Measurements from ENCODE around the gene FGGY.

Gene FGGY

DNA sequence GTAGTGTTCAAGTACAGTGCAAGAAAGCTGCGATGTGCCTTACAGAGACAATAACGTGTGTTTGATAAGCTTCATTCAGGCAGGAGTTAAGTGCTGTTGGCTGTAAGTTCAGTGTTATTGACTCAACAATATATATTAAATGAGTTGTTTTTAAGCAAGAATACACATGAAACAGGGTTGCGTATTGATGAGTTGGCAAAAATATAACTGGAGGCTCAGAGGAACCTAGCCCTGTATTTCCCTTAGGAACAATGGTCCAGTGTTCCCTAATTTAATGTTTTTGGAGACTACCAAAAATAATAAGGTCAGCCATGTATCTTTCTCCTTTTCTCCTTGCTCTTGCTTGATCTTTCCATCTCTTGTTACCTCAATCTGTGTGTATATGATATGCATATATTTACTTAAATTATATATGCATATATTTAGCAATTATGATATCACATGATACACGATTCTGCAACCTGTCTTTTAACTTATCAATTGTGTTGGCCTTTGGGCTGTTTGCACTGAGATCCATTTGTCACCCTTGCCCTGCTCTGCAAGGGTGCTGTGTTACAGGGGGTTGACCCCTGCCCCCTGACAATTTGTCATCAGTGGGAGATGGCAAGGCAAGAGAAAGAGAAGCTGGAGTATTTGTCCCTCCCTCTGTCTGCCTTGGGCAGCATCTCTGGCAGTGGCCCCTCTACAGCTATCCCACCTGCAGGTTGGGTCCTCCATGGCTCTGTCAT is 109.7 kb downstream of the FGGY start:
- H3K4me3 ChIP-seq (ENCODE audit: low read length) = no peak overlapping the region
- H3K9ac ChIP-seq (ENCODE audit: low read length) = no peak overlapping the region
- H3K4me1 ChIP-seq (ENCODE audit: control insufficient read depth, insufficient read depth, low read length) = no peaks in the 10 kb centered on the region
- no peaks in the 10 kb centered on the region for H3K9me3 ChIP-seq (ENCODE audit: control insufficient read depth, low read length)
- H3K27me3 ChIP-seq (ENCODE audit: control insufficient read depth, insufficient read depth, low read length) = no peaks in the 10 kb centered on the region
- no peaks in the 10 kb centered on the region for H3K36me3 ChIP-seq (ENCODE audit: control insufficient read depth, insufficient read depth, low read length)

DNA sequence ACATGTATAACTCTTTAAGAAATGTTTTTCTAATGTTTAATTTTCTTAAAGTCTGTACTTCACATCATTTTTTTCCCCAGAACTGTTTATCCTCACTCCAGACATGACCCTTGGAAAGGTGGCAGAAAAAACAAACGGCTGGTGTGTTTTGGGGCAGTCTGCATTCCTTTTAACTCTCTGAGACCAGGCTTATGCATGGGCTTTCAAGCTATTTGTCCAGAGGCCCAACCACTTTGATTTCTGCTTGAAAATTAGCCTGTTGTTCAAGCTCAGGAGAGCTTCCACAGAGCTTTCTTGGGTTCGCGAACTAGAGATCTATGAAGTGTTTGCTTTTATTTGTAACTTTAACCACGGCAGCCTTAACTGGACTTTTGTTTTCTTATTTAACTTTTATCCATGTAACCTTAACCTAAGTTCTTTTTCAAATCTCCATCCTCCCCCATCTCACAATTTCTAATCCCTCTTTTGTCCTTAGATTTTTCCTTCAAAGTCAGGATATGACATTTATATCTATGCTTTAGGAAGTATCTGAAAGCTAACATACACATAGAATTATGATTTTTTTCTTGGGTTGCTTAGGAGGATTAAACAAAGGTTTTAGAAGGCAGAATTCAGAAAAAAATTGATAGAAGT is 111.8 kb downstream of the FGGY start:
- H3K27me3 ChIP-seq (ENCODE audit: control insufficient read depth, insufficient read depth, low read length) = no peaks in the 10 kb centered on the region
- H3K9ac ChIP-seq (ENCODE audit: low read length) = no peak overlapping the region
- H3K9me3 ChIP-seq (ENCODE audit: control insufficient read depth, low read length) = no peaks in the 10 kb centered on the region
- H3K36me3 ChIP-seq (ENCODE audit: control insufficient read depth, insufficient read depth, low read length) = no peaks in the 10 kb centered on the region
- H3K4me1 ChIP-seq (ENCODE audit: control insufficient read depth, insufficient read depth, low read length) = peaks cover under 1% of the 10 kb centered on the region
- no peak overlapping the region for H3K4me3 ChIP-seq (ENCODE audit: low read length)

DNA sequence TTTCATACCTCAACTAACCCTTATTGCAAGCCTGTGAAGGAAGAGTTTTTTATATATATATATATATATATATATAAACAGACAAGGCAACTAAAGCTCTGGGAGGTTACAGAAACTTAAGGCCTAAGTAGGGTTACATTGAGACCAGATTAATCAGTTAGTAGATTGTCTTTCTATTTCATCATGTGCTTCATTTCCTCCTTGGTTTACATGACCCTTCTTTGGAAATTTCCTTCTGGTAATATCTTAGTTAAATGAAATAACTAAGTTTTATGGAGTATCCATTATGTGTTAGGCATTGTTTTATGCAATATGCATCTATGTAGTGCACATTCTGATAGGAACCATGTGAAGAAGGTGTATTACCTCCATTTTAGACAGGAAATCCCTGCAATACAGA is 112.7 kb downstream of the FGGY start:
- peaks cover 4% of the 10 kb centered on the region for H3K4me1 ChIP-seq (ENCODE audit: control insufficient read depth, insufficient read depth, low read length)
- H3K36me3 ChIP-seq (ENCODE audit: control insufficient read depth, insufficient read depth, low read length) = no peaks in the 10 kb centered on the region
- H3K9me3 ChIP-seq (ENCODE audit: control insufficient read depth, low read length) = no peaks in the 10 kb centered on the region
- no peak overlapping the region for H3K9ac ChIP-seq (ENCODE audit: low read length)
- H3K4me3 ChIP-seq (ENCODE audit: low read length) = no peak overlapping the region
- no peaks in the 10 kb centered on the region for H3K27me3 ChIP-seq (ENCODE audit: control insufficient read depth, insufficient read depth, low read length)

DNA sequence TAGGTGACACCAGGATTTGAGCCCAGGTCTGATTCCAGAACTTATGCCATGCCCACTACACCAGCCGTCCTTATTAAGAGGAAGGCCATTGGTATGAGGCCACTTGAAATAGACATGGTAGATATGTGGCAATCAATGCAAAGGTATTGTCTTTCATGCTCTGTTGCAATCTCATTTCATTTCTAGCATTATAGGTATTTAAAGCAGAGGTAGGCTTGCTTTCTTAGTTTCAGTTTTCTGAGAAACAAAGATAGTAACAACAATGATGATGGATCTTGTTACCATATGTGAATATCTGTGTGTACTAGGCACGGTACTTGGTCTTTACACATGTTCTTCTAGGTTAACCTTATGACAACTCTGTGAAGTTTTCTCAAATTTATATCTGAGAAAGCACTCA is 113.1 kb downstream of the FGGY start:
- no peaks in the 10 kb centered on the region for H3K36me3 ChIP-seq (ENCODE audit: control insufficient read depth, insufficient read depth, low read length)
- H3K27me3 ChIP-seq (ENCODE audit: control insufficient read depth, insufficient read depth, low read length) = no peaks in the 10 kb centered on the region
- no peak overlapping the region for H3K4me3 ChIP-seq (ENCODE audit: low read length)
- no peaks in the 10 kb centered on the region for H3K9me3 ChIP-seq (ENCODE audit: control insufficient read depth, low read length)
- peaks cover 4% of the 10 kb centered on the region for H3K4me1 ChIP-seq (ENCODE audit: control insufficient read depth, insufficient read depth, low read length)
- no peak overlapping the region for H3K9ac ChIP-seq (ENCODE audit: low read length)

DNA sequence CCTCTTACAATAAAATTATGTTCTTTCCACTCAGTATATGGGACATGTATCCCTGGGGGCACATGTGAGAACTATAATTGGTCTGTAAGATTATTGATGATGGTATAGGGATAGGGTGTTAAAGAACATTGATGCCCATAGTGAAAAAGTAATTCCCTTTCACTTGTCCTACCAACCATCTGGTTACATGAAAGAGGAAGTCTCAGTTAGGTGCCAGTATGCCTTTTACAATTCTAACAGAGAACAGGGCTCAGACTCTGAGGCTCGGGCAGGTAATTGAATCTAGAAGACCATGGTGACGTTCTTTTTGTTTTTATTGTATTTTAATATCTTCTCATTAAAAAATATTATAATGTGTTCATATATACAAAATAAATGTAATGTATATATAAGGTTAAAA is 113.6 kb downstream of the FGGY start:
- H3K9me3 ChIP-seq (ENCODE audit: control insufficient read depth, low read length) = no peaks in the 10 kb centered on the region
- no peak overlapping the region for H3K9ac ChIP-seq (ENCODE audit: low read length)
- H3K4me3 ChIP-seq (ENCODE audit: low read length) = no peak overlapping the region
- H3K36me3 ChIP-seq (ENCODE audit: control insufficient read depth, insufficient read depth, low read length) = no peaks in the 10 kb centered on the region
- H3K4me1 ChIP-seq (ENCODE audit: control insufficient read depth, insufficient read depth, low read length) = peaks cover 4% of the 10 kb centered on the region
- no peaks in the 10 kb centered on the region for H3K27me3 ChIP-seq (ENCODE audit: control insufficient read depth, insufficient read depth, low read length)

DNA sequence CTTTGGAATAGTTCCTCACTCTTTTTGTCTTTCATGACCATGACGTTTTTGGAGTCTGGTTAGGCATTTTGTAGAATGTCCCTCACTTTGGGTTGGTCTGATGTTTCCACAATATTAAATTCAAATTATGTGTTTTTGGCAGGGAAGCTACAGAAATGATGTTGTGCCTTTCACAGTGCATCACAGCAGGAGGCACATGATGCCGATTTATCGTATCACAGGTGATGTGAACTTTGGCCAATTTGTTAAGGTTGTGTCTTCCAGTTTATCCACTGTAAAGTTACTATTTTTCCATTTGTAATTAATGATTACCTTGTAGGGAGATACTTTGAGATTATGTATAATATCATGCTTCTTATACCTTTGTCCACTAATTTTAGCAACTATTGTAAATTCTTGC is 114.3 kb downstream of the FGGY start:
- Histone ChIP-seq H3K9me3 (ENCODE audit: control insufficient read depth, low read length) (no peaks in the 10 kb centered on the region), H3K4me3 (ENCODE audit: low read length) (no peak overlapping the region), H3K9ac (ENCODE audit: low read length) (no peak overlapping the region), H3K4me1 (ENCODE audit: control insufficient read depth, insufficient read depth, low read length) (peaks cover 4% of the 10 kb centered on the region), H3K36me3 (ENCODE audit: control insufficient read depth, insufficient read depth, low read length) (no peaks in the 10 kb centered on the region), H3K27me3 (ENCODE audit: control insufficient read depth, insufficient read depth, low read length) (no peaks in the 10 kb centered on the region)

DNA sequence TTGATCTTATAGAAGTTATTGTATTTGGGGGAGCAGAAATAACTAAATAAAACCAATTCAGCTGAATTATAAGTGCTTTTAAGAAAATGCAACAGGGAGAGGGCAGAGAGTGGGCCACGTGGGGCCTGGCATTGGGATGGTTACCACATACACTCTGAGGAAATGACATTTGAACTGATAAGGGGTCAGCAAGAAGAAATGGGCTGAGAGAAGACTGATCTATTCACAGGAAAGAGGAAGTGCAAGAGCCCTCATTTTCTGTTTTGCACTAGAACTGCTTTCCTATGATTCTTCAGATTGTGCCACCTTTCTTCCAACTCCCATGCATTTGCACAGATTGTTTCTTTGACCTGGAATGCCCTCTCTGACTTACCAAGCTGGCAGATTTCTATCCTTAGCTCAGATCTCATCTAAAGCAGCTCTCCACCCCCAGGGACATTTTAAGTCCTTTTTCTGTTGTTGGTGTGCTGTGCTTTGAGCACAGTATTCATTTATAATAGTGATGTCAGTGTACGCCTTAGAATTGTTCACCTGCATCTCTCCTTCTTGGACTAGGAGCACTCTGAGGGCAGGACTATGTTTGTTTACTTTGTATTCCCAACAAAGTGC is 115.9 kb downstream of the FGGY start:
- Histone ChIP-seq H3K9me3 (ENCODE audit: control insufficient read depth, low read length) (no peaks in the 10 kb centered on the region), H3K36me3 (ENCODE audit: control insufficient read depth, insufficient read depth, low read length) (no peaks in the 10 kb centered on the region), H3K9ac (ENCODE audit: low read length) (no peak overlapping the region), H3K4me3 (ENCODE audit: low read length) (no peak overlapping the region), H3K27me3 (ENCODE audit: control insufficient read depth, insufficient read depth, low read length) (no peaks in the 10 kb centered on the region), H3K4me1 (ENCODE audit: control insufficient read depth, insufficient read depth, low read length) (peaks cover 4% of the 10 kb centered on the region)

DNA sequence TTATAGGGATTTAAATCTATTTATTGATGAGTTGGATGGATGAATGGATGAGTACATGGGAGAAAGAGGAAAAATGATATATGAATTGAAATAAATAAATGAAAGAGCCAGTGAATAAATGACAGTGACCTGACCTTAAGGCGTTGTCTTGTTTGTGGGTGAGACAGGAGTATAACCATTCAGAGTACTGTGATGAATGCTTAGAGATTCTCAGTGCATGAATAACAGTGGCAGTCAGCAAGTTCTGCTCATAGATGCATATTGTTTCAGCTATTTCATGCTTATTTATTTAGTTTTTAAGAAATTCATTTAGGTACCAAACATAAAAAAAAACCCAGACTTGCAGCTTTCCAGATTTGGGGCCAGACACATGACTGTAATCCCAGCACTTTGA is 116.4 kb downstream of the FGGY start:
- Histone ChIP-seq H3K36me3 (ENCODE audit: control insufficient read depth, insufficient read depth, low read length) (no peaks in the 10 kb centered on the region), H3K27me3 (ENCODE audit: control insufficient read depth, insufficient read depth, low read length) (no peaks in the 10 kb centered on the region), H3K9ac (ENCODE audit: low read length) (no peak overlapping the region), H3K9me3 (ENCODE audit: control insufficient read depth, low read length) (no peaks in the 10 kb centered on the region), H3K4me3 (ENCODE audit: low read length) (no peak overlapping the region), H3K4me1 (ENCODE audit: control insufficient read depth, insufficient read depth, low read length) (peaks cover 4% of the 10 kb centered on the region)

DNA sequence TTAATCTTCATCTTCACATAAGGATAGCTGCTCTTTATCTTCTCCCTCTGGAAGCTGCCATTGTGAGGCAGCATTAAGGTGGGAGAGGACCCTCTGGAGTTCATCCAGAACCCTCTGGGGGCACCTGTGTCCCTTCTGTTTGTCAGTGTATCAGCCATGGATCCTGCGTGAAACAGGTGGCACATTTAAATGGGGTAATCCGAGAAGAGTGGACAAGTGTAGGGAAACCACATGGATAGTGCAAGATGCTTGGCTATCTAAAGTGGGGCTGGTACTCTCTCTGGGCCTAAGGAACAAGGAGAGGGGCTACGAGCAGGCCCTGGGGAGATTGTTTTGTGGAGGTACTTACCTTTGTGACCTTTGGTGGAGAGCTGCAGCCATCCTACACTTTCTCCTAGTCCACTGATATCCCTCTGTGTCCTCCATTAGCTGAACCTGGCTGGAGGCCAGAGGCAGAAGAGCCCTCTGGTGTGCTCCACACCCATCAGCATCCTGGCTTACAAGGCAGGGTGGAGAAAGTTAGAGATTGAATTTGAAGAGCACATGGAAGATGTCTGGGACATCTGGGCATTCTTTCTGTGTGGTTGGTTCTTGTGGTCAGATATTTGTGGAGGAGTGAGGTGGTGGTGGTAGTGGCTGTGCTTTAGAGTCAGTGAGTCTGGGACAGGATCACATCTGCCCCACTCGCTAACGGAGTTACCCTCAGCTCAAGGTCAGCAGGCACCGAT is 117.7 kb downstream of the FGGY start:
- Histone ChIP-seq H3K9ac (ENCODE audit: low read length) (no peak overlapping the region), H3K4me3 (ENCODE audit: low read length) (no peak overlapping the region), H3K27me3 (ENCODE audit: control insufficient read depth, insufficient read depth, low read length) (no peaks in the 10 kb centered on the region), H3K36me3 (ENCODE audit: control insufficient read depth, insufficient read depth, low read length) (no peaks in the 10 kb centered on the region), H3K4me1 (ENCODE audit: control insufficient read depth, insufficient read depth, low read length) (peaks cover 4% of the 10 kb centered on the region), H3K9me3 (ENCODE audit: control insufficient read depth, low read length) (no peaks in the 10 kb centered on the region)

DNA sequence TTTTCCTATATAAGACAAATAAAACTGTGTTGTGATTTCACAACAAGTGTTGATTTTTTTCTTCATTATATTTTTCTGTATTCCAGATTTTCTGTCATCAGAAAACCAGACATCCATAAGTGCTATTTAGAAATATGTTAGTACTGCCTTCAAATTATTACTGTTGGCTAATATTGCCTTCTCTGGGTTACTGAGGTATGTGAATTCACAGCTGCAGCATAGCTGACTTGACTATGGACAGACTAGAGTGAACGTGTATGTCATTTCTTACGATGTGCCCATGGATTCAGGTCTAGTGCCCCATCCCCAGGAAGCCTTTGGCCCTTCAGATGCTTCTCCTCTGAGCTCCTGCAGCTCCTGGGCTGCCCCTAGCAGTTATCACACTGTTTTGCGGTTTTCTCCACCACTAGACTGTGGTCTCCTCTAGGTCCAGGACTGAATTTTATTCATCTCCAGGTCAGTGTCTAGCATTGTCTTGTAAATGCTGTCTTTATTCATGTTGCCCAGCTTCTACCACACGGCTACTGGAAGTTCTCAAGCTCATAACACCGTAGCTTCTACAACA is 118.5 kb downstream of the FGGY start:
- no peak overlapping the region for H3K9ac ChIP-seq (ENCODE audit: low read length)
- no peaks in the 10 kb centered on the region for H3K9me3 ChIP-seq (ENCODE audit: control insufficient read depth, low read length)
- H3K4me3 ChIP-seq (ENCODE audit: low read length) = no peak overlapping the region
- H3K36me3 ChIP-seq (ENCODE audit: control insufficient read depth, insufficient read depth, low read length) = no peaks in the 10 kb centered on the region
- no peaks in the 10 kb centered on the region for H3K27me3 ChIP-seq (ENCODE audit: control insufficient read depth, insufficient read depth, low read length)
- peaks cover 4% of the 10 kb centered on the region for H3K4me1 ChIP-seq (ENCODE audit: control insufficient read depth, insufficient read depth, low read length)

DNA sequence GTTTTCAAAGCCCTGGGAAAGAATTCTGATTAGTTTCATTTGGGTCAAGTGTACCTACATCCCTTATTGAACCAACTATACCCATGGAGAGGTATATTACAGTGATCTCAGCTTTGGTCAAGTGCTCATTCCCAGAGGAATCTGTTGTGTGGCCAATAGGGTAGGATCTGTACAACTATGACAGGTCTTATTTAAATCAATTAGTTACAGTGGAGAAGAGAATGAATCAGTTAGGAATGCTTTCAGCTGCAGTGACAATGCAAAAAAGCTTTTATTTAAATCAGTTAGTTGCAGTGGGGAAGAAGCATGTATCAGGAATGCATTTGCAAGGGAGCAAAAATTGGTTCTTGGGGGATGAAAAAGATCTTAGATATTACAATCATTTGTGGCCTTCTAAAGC is 119.0 kb downstream of the FGGY start:
- Histone ChIP-seq H3K27me3 (ENCODE audit: control insufficient read depth, insufficient read depth, low read length) (no peaks in the 10 kb centered on the region), H3K4me3 (ENCODE audit: low read length) (no peak overlapping the region), H3K9me3 (ENCODE audit: control insufficient read depth, low read length) (no peaks in the 10 kb centered on the region), H3K9ac (ENCODE audit: low read length) (no peak overlapping the region), H3K4me1 (ENCODE audit: control insufficient read depth, insufficient read depth, low read length) (peaks cover 4% of the 10 kb centered on the region), H3K36me3 (ENCODE audit: control insufficient read depth, insufficient read depth, low read length) (no peaks in the 10 kb centered on the region)

DNA sequence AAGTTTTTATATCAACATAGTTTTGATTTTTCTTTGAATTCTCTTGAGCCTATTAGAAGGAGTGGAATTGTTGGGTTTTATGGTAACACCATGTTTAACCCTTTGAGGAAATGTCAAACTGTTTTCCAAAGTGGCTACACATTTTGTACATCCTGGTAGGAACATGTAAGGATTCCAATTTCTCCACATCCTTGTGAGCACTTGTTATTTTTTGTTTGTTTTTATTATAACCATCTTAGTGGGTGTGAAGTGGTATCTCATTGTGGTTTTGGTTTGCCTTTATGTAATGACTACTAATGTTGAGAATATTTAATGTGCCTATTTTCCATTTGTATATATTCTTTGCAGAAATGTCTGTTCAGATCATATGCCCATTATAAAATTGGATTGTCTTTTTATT is 120.5 kb downstream of the FGGY start:
- Histone ChIP-seq H3K36me3 (ENCODE audit: control insufficient read depth, insufficient read depth, low read length) (no peaks in the 10 kb centered on the region), H3K4me1 (ENCODE audit: control insufficient read depth, insufficient read depth, low read length) (peaks cover 4% of the 10 kb centered on the region), H3K27me3 (ENCODE audit: control insufficient read depth, insufficient read depth, low read length) (no peaks in the 10 kb centered on the region), H3K9me3 (ENCODE audit: control insufficient read depth, low read length) (no peaks in the 10 kb centered on the region), H3K9ac (ENCODE audit: low read length) (no peak overlapping the region), H3K4me3 (ENCODE audit: low read length) (no peak overlapping the region)

Data from mucosa of stomach (tissue), 1 donor.